PC-3 (cell line): Measurements from ENCODE around the gene PCDHB16. TPM values are rescaled to one million over a fixed set of nuclear protein-coding genes. Genes with fewer than 3 reads are reported as not detected.
"Not testable (repeated sequence)": the region's sequence is repeated elsewhere in the genome, so short reads cannot be mapped to it uniquely, and the experiment has no call there.

ENCODE experiments used
- ATAC-seq: fragments of 200-7000 bp; cut with Tn5 transposase; 2 replicates; pipeline ENCODE4 v1.9.1; 2020; ENCODE audit warnings: mild to moderate bottlenecking, moderate library complexity
- BruUV-seq: library from RNA; stranded (reverse); fragments of 400-500 nt; replicated peaks from 2 replicates; lab custom pipeline; 2021; lab: Mats Ljungman, UMichigan
- CTCF ChIA-PET: fragments of 300-600 bp; sonication (Branson Sonifier 250); formaldehyde crosslinking; loops from one replicate; lab custom pipeline; 2022; ENCODE audit warnings: antibody characterized with exemption; lab: Charles Lee
- POLR2A ChIA-PET: fragments of 300-600 bp; sonication (Branson Sonifier 250); formaldehyde crosslinking; loops from one replicate; lab custom pipeline; 2022; ENCODE audit warnings: antibody characterized with exemption; ENCODE audit not compliant: unreplicated experiment; lab: Charles Lee
- DNase-seq: peaks from one replicate; pipeline ENCODE4 v3.0.0-alpha.2; 2015
- H2AFZ ChIP-seq: fragments of 300-600 bp; sonication (generic); 2 replicates; pipeline ENCODE4 v1.6.0; 2016; ENCODE audit warnings: antibody characterized with exemption, low read length
- H3F3A ChIP-seq: fragments of 300-600 bp; sonication (generic); one replicate; pipeline ENCODE4 v1.6.0; 2017; ENCODE audit warnings: antibody characterized with exemption, low read length, control low read depth, mild to moderate bottlenecking; ENCODE audit not compliant: unreplicated experiment
- H3K27ac ChIP-seq: fragments of 300-600 bp; sonication (generic); 2 replicates; pipeline ENCODE4 v1.5.1; 2016; ENCODE audit warnings: mild to moderate bottlenecking, low read length
- H3K27me3 ChIP-seq: fragments of 300-600 bp; sonication (generic); 2 replicates; pipeline ENCODE4 v1.6.1; 2016; ENCODE audit warnings: low read length, mixed read lengths
- H3K36me3 ChIP-seq: fragments of 300-600 bp; sonication (generic); 2 replicates; pipeline ENCODE4 v1.6.1; 2016; ENCODE audit warnings: low read depth, mixed run types, low read length, mixed read lengths
- H3K4me1 ChIP-seq: fragments of 300-600 bp; sonication (generic); 2 replicates; pipeline ENCODE4 v1.5.1; 2016; ENCODE audit warnings: low read length; ENCODE audit not compliant: insufficient read depth
- H3K4me2 ChIP-seq: fragments of 300-600 bp; sonication (generic); 2 replicates; pipeline ENCODE4 v1.6.0; 2016; ENCODE audit warnings: low read length
- H3K4me3 ChIP-seq: fragments of 300-600 bp; sonication (generic); 2 replicates; pipeline ENCODE4 v1.5.1; 2016; ENCODE audit warnings: mild to moderate bottlenecking, low read length, mixed read lengths
- H3K79me2 ChIP-seq: fragments of 300-600 bp; sonication (generic); 2 replicates; pipeline ENCODE4 v1.6.1; 2017; ENCODE audit warnings: low read length, mixed read lengths
- H3K9ac ChIP-seq: fragments of 300-600 bp; sonication (generic); 2 replicates; pipeline ENCODE4 v1.6.0; 2016; ENCODE audit warnings: mild to moderate bottlenecking, low read length
- H3K9me2 ChIP-seq: fragments of 300-600 bp; sonication (generic); replicated peaks from 2 replicates; pipeline ENCODE4 v1.6.1; 2016; ENCODE audit warnings: mixed run types, low read length, mixed read lengths
- H3K9me3 ChIP-seq: fragments of 300-600 bp; sonication (generic); 2 replicates; pipeline ENCODE4 v1.6.1; 2016; ENCODE audit warnings: low read length, mixed read lengths
- H4K20me1 ChIP-seq: fragments of 300-600 bp; sonication (generic); 2 replicates; pipeline ENCODE4 v1.6.1; 2016; ENCODE audit warnings: low read length, mixed read lengths
- EZH2 ChIP-seq: fragments of 300-600 bp; sonication (generic); IDR thresholded peaks from one replicate; pipeline ENCODE4 v1.6.1; 2017; ENCODE audit warnings: antibody characterized with exemption, mild to moderate bottlenecking, low read length; ENCODE audit not compliant: unreplicated experiment
- EZH2phosphoT487 ChIP-seq: fragments of 300-600 bp; sonication (generic); IDR thresholded peaks from 2 replicates; pipeline ENCODE4 v1.6.1; 2018; ENCODE audit warnings: mild to moderate bottlenecking, antibody characterized with exemption, low read length, borderline replicate concordance
- intact Hi-C: fragments of 100-400 bp; cut with micrococcal nuclease; formaldehyde crosslinking; loops from 2 replicates; pipeline ENCODE4 v1.9.0; 2023
- total RNA-seq: library from RNA; depleted of rRNA; stranded (reverse); fragments of >200 nt; gene quantifications from 2 replicates; pipeline ENCODE4 v1.2.3, GENCODE V29; 2014
- TF ChIP-seq, protein P1 (sequence below): fragments of 300-600 bp; sonication (generic); conservative IDR thresholded peaks from 2 replicates; pipeline ENCODE4 v1.5.1; 2017; ENCODE audit warnings: antibody characterized with exemption, low read depth, mild to moderate bottlenecking, low read length

PCDHB16 gene
- total RNA-seq, 1 experiment from 2014 or later, result not detected

DNA sequence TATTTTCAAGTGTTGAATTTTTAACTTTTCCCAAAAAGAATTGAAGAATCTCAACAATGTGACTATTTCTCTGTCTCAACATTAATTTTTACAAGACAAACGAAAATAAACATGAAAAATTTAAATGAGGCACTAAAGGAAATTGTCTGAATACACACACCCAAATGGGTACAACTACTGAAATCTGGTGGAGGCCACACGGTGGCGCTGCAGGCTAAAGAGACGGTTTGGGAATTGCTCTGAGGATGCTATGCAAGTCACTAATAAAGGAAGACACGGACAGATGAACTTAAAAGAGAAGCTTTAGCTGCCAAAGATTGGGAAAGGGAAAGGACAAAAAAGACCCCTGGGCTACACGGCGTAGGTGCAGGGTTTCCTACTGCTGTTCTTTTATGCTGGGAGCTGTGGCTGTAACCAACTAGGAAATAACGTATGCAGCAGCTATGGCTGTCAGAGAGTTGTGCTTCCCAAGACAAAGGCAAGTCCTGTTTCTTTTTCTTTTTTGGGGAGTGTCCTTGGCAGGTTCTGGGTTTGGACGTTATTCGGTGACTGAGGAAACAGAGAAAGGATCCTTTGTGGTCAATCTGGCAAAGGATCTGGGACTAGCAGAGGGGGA, 10.0 kb downstream of the PCDHB16 start, which contains the start of gene PCDHB10:
TSS of gene PCDHB10 (plus strand) at position 244 of the 616 bp plus-strand sequence. CDS start at position 444, 200 bp downstream.
- Histone ChIP-seq H4K20me1 (no peaks in the 10 kb centered on the region), H3K4me2 (no peak within 1 kb of the TSS), H3K4me1 (no peaks in the 10 kb centered on the region), H3K9me3 (peaks cover 3% of the 10 kb centered on the region; the same call in 1 of the 2 replicates), H3K4me3 (no peak within 1 kb of the TSS), H3K27me3 (no peaks in the 10 kb centered on the region), H3F3A (no peaks in the 10 kb centered on the region), H3K9ac (no peak within 1 kb of the TSS), H2AFZ (no peak within 1 kb of the TSS), H3K27ac (no peak within 1 kb of the TSS), H3K36me3 (no peaks in the 10 kb centered on the region), H3K9me2 (no peaks in the 10 kb centered on the region), H3K79me2 (no peaks in the 10 kb centered on the region)
- ChIA-PET CTCF (no interaction called here), POLR2A (no interaction called here)
- BruUV-seq, result no TSS peak
- ATAC-seq, result no peak
- DNase-seq, result peak; percentile 41
- intact Hi-C loops, result no loop called here
- TF ChIP-seq EZH2, result no peak
- TF ChIP-seq EZH2phosphoT487, result no peak
- TF ChIP-seq, protein P1, sequence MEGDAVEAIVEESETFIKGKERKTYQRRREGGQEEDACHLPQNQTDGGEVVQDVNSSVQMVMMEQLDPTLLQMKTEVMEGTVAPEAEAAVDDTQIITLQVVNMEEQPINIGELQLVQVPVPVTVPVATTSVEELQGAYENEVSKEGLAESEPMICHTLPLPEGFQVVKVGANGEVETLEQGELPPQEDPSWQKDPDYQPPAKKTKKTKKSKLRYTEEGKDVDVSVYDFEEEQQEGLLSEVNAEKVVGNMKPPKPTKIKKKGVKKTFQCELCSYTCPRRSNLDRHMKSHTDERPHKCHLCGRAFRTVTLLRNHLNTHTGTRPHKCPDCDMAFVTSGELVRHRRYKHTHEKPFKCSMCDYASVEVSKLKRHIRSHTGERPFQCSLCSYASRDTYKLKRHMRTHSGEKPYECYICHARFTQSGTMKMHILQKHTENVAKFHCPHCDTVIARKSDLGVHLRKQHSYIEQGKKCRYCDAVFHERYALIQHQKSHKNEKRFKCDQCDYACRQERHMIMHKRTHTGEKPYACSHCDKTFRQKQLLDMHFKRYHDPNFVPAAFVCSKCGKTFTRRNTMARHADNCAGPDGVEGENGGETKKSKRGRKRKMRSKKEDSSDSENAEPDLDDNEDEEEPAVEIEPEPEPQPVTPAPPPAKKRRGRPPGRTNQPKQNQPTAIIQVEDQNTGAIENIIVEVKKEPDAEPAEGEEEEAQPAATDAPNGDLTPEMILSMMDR, result peak; percentile 60

DNA sequence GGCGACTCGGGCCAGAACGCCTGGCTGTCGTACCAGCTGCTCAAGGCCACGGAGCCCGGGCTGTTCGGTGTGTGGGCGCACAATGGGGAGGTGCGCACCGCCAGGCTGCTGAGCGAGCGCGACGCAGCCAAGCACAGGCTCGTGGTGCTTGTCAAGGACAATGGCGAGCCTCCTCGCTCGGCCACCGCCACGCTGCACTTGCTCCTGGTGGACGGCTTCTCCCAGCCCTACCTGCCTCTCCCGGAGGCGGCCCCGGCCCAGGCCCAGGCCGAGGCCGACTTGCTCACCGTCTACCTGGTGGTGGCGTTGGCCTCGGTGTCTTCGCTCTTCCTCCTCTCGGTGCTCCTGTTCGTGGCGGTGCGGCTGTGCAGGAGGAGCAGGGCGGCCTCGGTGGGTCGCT, 12.1 kb downstream of the PCDHB16 start:
- BruUV-seq, H3K36me3 ChIP-seq, H3K9me3 ChIP-seq, H3K27me3 ChIP-seq, ATAC-seq, CTCF ChIA-PET, H3K4me2 ChIP-seq, H3F3A ChIP-seq, H3K4me3 ChIP-seq, H3K79me2 ChIP-seq, intact Hi-C loops, H3K9ac ChIP-seq, H2AFZ ChIP-seq, H4K20me1 ChIP-seq, H3K9me2 ChIP-seq, POLR2A ChIA-PET, DNase-seq, H3K4me1 ChIP-seq, H3K27ac ChIP-seq: not testable (repeated sequence)

GRCh38 chr5:141196363-141196762, 14.2 kb downstream of the PCDHB16 start:
- no peaks in the 10 kb centered on the region for H3K79me2 ChIP-seq
- no peaks in the 10 kb centered on the region for H4K20me1 ChIP-seq
- H3K9ac ChIP-seq, result no peak overlapping the region
- intact Hi-C loops, result no loop called here
- no peak overlapping the region for H3K4me2 ChIP-seq
- ChIA-PET CTCF (no interaction called here), POLR2A (no interaction called here)
- no peaks in the 10 kb centered on the region for H3K9me2 ChIP-seq
- no peaks in the 10 kb centered on the region for H3K27me3 ChIP-seq
- no TSS peak for BruUV-seq
- no peak for ATAC-seq
- TF ChIP-seq, protein P1, result no peak
- TF ChIP-seq EZH2 (no peak), EZH2phosphoT487 (no peak)
- no peak for DNase-seq
- no peaks in the 10 kb centered on the region for H3K36me3 ChIP-seq
- H3K4me1 ChIP-seq, result no peaks in the 10 kb centered on the region
- no peaks in the 10 kb centered on the region for H3F3A ChIP-seq
- H3K9me3 ChIP-seq, result peaks cover 3% of the 10 kb centered on the region; the same call in 1 of the 2 replicates
- H3K27ac ChIP-seq, result no peak overlapping the region
- H2AFZ ChIP-seq, result no peak overlapping the region
- no peak overlapping the region for H3K4me3 ChIP-seq
